Neutrophil (primary cell): ENCODE data around the gene RHBDD1.

ENCODE experiments used
- H3K27ac ChIP-seq: fragments of 200-600 bp; sonication (generic); 2 replicates; pipeline ENCODE4 v1.5.1; 2016; ENCODE audit warnings: mild to moderate bottlenecking, moderate library complexity
- H3K27me3 ChIP-seq: fragments of 200-600 bp; sonication (generic); 2 replicates; pipeline ENCODE4 v1.6.0; 2016; ENCODE audit warnings: mild to moderate bottlenecking
- H3K36me3 ChIP-seq: fragments of 200-600 bp; sonication (generic); 2 replicates; pipeline ENCODE4 v1.5.1; 2017
- H3K4me1 ChIP-seq, 2 experiments: fragments of 200-600 bp in 1 of 2; sonication (generic) in 1 of 2; 1 replicate in 1 of 2; 2 replicates in 1 of 2; pipeline versions ENCODE4 v1.5.1 to v1.6.1; 2013 to 2016; ENCODE audit warnings: low read depth in 1 of 2, low read length in 1 of 2, mild to moderate bottlenecking in 1 of 2, moderate library complexity in 1 of 2; ENCODE audit not compliant: control insufficient read depth in 1 of 2, insufficient read depth in 1 of 2
- H3K4me3 ChIP-seq, 2 experiments: fragments of 200-600 bp in 1 of 2; sonication (generic) in 1 of 2; 1 replicate in 1 of 2; 2 replicates in 1 of 2; pipeline ENCODE4 v1.5.1; 2013 to 2016; ENCODE audit warnings: low read depth in 1 of 2, low read length in 1 of 2, mild to moderate bottlenecking in 1 of 2, moderate library complexity in 1 of 2
- H3K9me3 ChIP-seq: fragments of 200-600 bp; sonication (generic); 2 replicates; pipeline ENCODE4 v1.5.1; 2016
- CTCF ChIP-seq: fragments of 200-600 bp; sonication (generic); IDR thresholded peaks from 2 replicates; pipeline ENCODE4 v1.5.1; 2016; ENCODE audit warnings: antibody characterized with exemption

The RHBDD1 gene

GRCh38 chr2:226888971-226889370, 53.1 kb downstream of the RHBDD1 start:
- Histone ChIP-seq H3K36me3 (no peaks in the 10 kb centered on the region), H3K27ac (no peak overlapping the region), H3K27me3 (no peaks in the 10 kb centered on the region), H3K9me3 (no peaks in the 10 kb centered on the region), H3K4me3 (no peak overlapping the region), H3K4me1 (no peaks in the 10 kb centered on the region)
- no peak for TF ChIP-seq CTCF

- no peak overlapping the region for H3K27ac ChIP-seq
- no peaks in the 10 kb centered on the region for H3K4me1 ChIP-seq
- H3K36me3 ChIP-seq, result no peaks in the 10 kb centered on the region
- H3K9me3 ChIP-seq, result no peaks in the 10 kb centered on the region
- TF ChIP-seq CTCF, result no peak
- H3K4me3 ChIP-seq, result no peak overlapping the region
- H3K27me3 ChIP-seq, result no peaks in the 10 kb centered on the region
Observed at GRCh38 chr2:226890286-226890685, 54.4 kb downstream of the RHBDD1 start.

- TF ChIP-seq CTCF, result no peak
- no peak overlapping the region for H3K27ac ChIP-seq
- H3K36me3 ChIP-seq, result no peaks in the 10 kb centered on the region
- no peaks in the 10 kb centered on the region for H3K9me3 ChIP-seq
- no peak overlapping the region for H3K4me3 ChIP-seq
- H3K4me1 ChIP-seq, result no peaks in the 10 kb centered on the region
- no peaks in the 10 kb centered on the region for H3K27me3 ChIP-seq
Observed at GRCh38 chr2:226891780-226892590, 56.1 kb downstream of the RHBDD1 start.

GRCh38 chr2:226892729-226893128, 56.9 kb downstream of the RHBDD1 start:
- H3K27me3 ChIP-seq, result no peaks in the 10 kb centered on the region
- H3K4me1 ChIP-seq, result no peaks in the 10 kb centered on the region
- TF ChIP-seq CTCF, result no peak
- no peak overlapping the region for H3K4me3 ChIP-seq
- no peak overlapping the region for H3K27ac ChIP-seq
- H3K9me3 ChIP-seq, result no peaks in the 10 kb centered on the region
- no peaks in the 10 kb centered on the region for H3K36me3 ChIP-seq

GRCh38 chr2:226893216-226893615, 57.4 kb downstream of the RHBDD1 start:
- Histone ChIP-seq H3K4me1 (no peaks in the 10 kb centered on the region), H3K27ac (no peak overlapping the region), H3K4me3 (no peak overlapping the region), H3K9me3 (no peaks in the 10 kb centered on the region), H3K36me3 (no peaks in the 10 kb centered on the region), H3K27me3 (no peaks in the 10 kb centered on the region)
- TF ChIP-seq CTCF, result no peak
